H4 (cell line): ENCODE results near the gene SNTG2. TPM values are rescaled to one million over a fixed set of nuclear protein-coding genes. Genes with fewer than 3 reads are reported as not detected.
"Not testable (repeated sequence)": the region's sequence is repeated elsewhere in the genome, so short reads cannot be mapped to it uniquely, and the experiment has no call there.

Experiments used
- DNase-seq: peaks from one replicate; pipeline ENCODE4 v3.0.0-alpha.2; 2015; ENCODE audit warnings: low spot score
- total RNA-seq: library from RNA; depleted of rRNA; stranded (reverse); fragments of >200 nt; shearing (Covaris generic); gene quantifications from 2 replicates; pipeline ENCODE4 v1.2.3, GENCODE V29; 2014

SNTG2 gene
- total RNA-seq, 1 experiment from 2014 or later, result not detected

DNA sequence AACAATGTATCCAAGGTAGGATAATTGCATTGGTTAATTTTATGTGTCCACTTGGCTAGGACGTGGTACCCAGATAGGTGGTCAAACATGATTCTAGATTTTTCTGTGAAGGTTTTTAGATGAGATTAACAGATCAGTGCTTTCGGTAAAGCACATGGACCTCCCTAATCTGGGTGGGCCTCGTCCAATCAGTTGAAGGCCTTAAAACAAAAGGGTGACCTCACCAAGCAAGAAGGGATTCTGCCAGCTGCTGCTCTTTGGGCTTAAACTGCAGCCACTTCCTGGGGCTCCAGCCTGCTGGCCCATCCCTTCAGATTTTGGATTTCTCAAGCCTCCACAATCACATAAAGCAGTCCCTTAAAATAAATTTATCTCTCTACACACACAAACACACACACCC is 236.5 kb downstream of the SNTG2 start:
- no peak for DNase-seq

GRCh38 chr2:1192121-1192520 is 241.5 kb downstream of the SNTG2 start:
- no peak for DNase-seq

DNA sequence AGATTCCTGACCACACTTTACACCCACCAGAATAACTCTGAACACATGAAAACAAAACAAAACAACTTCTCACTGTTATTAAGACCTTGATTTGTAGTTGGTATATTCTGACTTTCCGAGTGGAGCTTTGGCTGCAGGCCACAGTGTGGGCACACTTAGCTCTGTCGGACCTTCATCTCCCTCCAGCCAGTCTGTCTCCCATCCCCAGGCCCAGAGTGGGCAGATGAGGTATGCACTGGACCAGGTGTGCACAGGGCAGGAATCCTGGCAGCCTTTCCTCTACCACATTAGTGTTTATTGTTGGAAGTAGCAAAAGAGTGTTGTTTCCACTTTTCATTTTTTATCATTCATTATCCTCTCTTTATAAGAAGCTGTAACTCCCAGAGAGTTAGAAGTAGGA is 243.2 kb downstream of the SNTG2 start:
- DNase-seq, result no peak

DNA sequence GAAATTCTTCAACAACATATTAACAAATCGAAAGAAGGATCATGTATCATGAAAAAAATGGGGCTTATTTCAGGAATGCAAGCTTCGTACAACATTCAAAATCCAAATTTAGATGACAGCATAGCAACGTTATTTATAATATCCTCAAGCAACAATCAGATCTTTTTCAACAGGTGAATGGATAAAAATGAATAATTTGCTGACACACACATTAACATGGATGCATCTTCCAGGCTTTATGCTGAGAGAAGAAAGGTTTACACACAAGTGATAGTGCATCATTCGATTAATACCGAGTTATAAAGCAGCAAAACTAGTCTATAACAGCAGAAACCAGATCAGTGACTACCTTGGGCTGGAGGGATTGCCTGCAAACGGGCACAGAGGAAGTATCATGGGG is 253.1 kb downstream of the SNTG2 start:
- no peak for DNase-seq

DNA sequence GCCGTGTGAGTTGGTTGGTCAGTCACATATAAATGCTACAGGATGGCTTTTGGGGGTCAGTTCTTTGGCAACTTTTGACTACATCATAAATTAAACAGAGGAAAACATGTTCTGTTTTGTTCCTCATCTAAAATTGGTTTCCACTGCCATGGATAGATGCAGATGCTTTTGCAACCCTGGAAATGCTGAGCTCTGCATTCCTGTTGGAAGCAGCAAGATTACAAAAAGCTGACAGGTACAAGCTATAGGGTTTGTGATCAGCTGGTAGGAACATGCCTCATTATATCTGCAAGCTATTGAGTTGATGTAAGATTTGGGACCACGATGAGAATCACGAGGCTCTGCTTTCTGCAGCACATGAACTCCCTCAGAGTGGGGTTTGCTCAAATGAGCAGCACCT is 255.2 kb downstream of the SNTG2 start:
- no peak for DNase-seq

DNA sequence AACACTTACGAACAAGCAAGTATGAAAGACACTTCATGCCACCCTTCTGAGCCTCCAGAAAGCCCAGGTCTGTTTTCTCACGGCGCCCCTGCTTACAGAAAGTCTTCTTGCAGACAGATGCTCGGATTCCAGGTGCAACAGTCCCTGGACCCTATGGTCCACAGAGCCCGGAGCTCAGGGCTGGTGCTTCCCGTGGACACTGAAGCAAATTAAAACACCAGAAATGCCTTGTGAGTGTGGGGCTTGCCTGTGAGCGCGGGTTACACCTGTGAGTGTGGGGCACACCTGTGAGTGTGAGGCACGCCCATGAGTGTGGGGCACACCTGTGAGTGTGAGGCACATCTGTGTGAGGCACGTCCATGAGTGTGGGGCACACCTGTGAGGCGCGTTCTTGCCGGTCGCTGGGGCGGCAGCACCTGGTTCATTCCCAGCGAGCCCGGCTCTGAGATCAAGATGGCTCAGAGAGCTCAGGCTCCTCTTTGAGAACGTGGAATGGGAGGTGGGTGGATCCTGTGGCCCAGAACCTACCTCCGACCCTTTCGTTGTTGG is 257.4 kb downstream of the SNTG2 start:
- no peak for DNase-seq

DNA sequence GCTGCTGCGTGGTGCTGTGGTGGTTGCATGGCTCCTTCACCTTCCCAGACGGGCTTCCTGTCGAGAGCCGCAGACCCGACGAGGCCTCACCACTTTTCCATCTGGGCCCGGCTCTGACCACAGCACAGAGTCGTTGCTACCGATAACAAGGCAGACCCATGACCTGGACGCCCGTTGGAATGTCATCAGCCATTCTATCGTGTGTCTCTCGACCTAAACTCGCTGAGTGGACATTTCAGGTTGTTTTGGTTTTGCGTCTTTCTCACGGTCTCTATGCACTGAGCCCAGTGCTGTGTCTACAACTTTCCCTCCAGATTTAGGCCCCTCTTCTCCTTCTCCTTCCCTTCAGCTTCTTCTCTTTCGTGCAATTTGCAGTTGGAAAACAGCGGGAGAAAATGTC is 257.9 kb downstream of the SNTG2 start:
- no peak for DNase-seq

DNA sequence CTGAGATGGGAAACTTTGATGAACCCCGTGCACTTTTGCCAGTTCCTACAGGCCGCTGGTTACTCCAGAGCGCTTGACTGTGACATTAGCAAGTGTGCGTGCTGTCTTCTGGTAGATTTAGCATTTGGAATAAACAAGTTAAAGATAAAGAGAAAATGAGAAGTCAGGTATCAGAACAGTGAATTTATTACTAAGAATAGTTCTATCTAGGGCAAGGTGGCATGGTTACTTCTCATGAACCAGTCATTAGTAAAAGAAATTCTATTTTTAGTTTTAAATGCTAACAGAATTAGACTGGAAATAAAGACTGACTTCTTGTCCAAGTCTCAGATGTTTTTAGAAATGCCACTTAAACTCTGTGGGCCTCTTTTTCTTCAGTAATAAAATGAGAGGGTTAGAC is 258.6 kb downstream of the SNTG2 start:
- DNase-seq, result no peak

GRCh38 chr2:1209761-1210160 is 259.1 kb downstream of the SNTG2 start:
- DNase-seq, result no peak

GRCh38 chr2:1210352-1210751 is 259.7 kb downstream of the SNTG2 start:
- no peak for DNase-seq

DNA sequence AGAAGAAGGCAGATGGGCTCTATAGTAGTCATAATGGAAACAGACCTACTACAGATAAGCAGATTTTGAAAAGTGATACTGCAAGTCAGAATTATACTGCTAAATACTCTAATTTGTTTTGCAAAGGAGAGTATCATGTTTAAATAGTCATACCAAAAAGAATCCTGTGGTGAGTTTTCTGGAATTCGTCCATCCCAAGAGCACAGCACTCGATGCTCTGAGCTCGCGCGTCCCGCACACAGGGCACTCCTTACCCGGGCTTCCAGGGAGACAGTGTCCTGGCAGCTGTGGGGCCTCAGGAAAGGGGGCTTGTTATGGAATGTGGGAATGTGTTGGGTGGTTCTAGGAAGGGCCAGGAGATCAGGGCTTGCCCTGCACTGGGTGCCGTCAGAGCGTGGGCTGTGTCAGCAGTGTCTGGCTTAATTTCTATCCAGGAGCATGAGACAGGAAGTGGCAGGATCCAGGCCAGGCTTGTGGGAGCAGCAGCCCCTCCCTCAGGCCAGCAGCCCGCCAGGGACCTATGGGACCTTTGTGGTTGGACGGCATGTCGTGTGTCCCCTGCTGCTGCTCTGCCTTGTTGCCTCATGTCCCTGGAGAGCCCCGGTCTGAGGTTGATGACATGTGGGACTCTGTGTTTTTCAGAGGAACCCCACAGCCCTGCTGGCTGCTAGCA is 269.4 kb downstream of the SNTG2 start:
- DNase-seq, result peak; percentile 17

- DNase-seq, result no peak
These were observed 271.4 kb downstream of the SNTG2 start for GRCh38 chr2:1222056-1222455.

GRCh38 chr2:1223791-1224190 is 273.1 kb downstream of the SNTG2 start:
- no peak for DNase-seq

GRCh38 chr2:1224901-1225300 is 274.3 kb downstream of the SNTG2 start:
- DNase-seq, result no peak

GRCh38 chr2:1226766-1227165 is 276.1 kb downstream of the SNTG2 start:
- DNase-seq, result no peak

DNA sequence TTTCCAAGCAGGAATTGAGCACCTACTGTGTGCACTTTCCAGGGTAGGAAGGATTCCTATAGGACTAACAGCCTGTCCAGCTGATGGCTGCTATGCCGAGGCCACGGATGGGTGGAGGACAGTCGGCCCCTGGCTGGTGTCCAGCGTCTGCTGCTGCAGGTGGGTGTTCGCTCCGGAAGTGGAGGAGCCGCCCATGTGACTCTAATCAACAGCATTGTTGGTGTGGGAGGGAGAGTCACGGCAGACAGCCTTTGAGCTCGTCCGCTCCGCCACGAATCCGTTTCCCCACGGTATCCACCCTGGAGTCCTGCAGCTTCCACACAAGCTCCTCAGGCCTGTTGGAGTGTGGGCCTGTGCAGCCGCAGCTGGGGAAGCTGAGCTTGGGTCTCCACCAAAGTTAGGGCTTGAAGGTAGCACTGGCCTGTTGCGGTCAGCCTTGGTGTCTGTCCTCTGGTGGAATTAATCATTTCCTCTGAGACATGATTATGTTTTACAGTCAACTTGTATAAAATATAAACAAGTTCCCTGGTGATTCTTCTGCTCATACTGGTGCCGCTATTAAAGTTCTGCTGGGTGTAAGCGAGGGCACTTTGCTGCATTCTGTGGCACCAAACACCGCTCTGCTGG is 276.7 kb downstream of the SNTG2 start:
- no peak for DNase-seq

DNA sequence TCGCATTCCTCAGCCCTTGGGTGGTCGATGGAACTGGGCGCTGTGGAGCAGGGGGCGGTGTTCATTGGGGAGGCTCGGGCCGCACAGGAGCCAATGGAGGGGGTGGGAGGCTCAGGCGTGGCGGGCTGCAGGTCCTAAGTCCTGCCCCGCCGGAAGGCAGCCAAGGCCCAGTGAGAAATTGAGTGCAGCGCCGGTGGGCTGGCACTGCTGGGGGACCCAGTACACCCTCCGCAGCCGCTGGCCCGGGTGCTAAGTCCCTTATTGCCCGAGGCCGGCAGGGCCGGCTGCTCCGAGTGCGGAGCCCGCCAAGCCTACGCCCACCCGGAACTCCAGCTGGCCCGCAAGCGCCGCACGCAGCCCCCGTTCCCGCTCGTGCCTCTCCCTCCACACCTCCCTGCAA is 278.9 kb downstream of the SNTG2 start:
- not testable (repeated sequence) for DNase-seq

DNA sequence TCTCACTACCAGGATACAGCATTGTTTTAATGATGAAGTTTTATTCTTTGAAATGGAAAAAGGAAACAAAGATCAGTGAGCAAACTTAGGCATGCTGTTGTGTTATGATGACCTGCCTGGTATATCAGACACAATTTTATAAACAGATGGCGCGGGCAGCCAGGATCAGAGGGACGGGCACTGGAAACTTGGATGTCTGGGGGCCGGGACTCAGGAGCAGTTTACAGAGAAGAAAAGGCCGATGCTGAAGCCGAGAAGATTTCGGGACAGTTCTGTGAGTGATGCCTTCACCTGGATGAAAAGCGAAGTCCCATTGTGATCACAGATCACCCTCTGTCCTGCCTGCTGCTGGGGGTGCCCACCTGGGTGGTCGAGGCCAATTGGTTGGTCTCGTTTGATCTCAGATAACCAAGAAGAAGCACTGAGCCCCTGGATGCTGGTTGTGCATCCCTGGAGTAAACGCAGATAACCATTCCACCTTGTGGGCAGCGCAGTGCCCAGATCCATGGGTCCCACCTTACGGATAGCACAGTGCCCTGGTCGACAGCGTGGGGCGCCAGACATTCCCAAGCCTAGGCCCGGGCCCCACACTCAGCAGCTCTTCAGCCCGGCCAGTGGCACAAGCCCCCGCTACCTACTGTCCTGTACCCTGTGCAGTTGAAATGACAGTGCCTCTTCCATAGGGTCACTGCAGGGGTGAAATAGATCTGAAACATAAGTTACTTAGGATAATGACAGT is 279.7 kb downstream of the SNTG2 start:
- no peak for DNase-seq

DNA sequence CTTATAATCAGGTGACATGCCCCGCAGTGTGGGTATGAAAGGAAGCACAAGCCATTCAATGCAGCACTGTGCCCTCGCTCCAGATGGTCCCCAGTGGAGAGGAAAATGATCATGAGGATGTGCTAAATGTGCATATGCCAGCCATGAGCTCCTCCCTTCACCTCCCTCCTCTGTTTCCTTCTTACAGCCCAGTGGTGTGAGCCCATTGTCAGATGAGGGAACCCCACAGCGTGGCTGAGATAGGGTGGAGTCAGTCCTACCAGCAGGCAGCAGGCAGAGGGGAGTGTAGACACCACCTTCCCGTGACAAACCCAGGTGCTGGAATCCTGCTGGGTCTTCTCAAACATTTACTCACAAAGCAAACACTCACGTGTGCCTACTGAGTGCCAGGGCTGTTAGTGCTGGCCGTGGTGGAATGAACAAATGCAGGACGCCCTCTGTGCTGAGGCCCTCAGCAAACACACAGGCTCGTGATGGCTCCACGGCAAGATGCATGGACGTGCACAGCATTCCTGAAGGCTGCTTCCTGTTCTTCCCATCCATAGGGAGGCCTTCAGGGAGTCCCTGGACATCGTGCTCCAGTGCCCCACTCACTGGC is 280.9 kb downstream of the SNTG2 start:
- DNase-seq, result no peak

GRCh38 chr2:1233281-1233680 is 282.6 kb downstream of the SNTG2 start:
- no peak for DNase-seq

GRCh38 chr2:1234731-1235308 is 284.2 kb downstream of the SNTG2 start:
- DNase-seq, result peak; percentile 7

DNA sequence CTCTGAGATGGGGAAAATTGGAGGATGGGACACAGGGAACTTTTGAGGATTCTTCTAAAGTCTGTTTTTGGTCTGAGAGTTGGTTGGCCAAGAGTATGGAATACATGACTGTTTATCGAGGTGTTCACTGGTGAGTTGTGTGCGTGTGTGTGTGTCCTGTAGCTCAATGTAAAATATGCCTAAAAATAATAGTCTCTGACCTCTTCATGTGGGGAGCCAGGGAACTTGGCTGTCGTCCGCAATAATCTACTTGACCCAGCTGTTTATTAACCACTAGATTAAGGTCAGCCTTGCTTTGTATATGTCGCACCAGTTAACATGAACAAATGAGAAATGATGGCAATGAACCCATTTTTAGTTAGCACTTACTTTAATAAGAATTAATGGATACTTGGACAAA is 285.2 kb downstream of the SNTG2 start:
- DNase-seq, result no peak
